Activated naive CD8-positive, alpha-beta T cell (primary cell): ENCODE results near the gene PCDHGA12.
A peak's percentile ranks its signal among the peaks of the same experiment; 100 is the strongest.

Experiments
- H3K27ac Mint-ChIP-seq: one replicate; pipeline ENCODE4 v1.8.0; 2021; ENCODE audit warnings: mixed read lengths
- H3K27me3 Mint-ChIP-seq: one replicate; pipeline ENCODE4 v1.8.0; 2021; ENCODE audit warnings: mixed read lengths
- H3K36me3 Mint-ChIP-seq: one replicate; pipeline ENCODE4 v1.8.0; 2021; ENCODE audit warnings: mixed read lengths
- H3K4me1 Mint-ChIP-seq: one replicate; pipeline ENCODE4 v1.8.0; 2021; ENCODE audit warnings: low read depth, mixed read lengths
- H3K4me3 Mint-ChIP-seq: one replicate; pipeline ENCODE4 v1.8.0; 2021; ENCODE audit warnings: mild to moderate bottlenecking, mixed read lengths
- H3K9me3 Mint-ChIP-seq: one replicate; pipeline ENCODE4 v1.8.0; 2021; ENCODE audit warnings: low read depth, mixed read lengths

The PCDHGA12 gene

GRCh38 chr5:141475625-141476131, 45.4 kb downstream of the PCDHGA12 start, which contains the start of gene PCDHGC3:
PCDHGC3 (plus strand) TSS chr5:141475966; CDS start chr5:141476117, 151 bp downstream.
- no peaks in the 10 kb centered on the region for H3K9me3 Mint-ChIP-seq
- H3K27me3 Mint-ChIP-seq = peaks cover 42% of the 10 kb centered on the region
- no peak within 1 kb of the TSS for H3K27ac Mint-ChIP-seq
- H3K4me1 Mint-ChIP-seq = peaks cover 25% of the 10 kb centered on the region
- H3K4me3 Mint-ChIP-seq = peak within 1 kb of the TSS; percentile 94
- no peaks in the 10 kb centered on the region for H3K36me3 Mint-ChIP-seq

GRCh38 chr5:141476132-141476911, 46.0 kb downstream of the PCDHGA12 start:
- Mint-ChIP-seq H3K27me3 (peaks cover 42% of the 10 kb centered on the region), H3K36me3 (no peaks in the 10 kb centered on the region), H3K27ac (no peak overlapping the region), H3K4me3 (peak overlapping the region; percentile 94), H3K4me1 (peaks cover 25% of the 10 kb centered on the region), H3K9me3 (no peaks in the 10 kb centered on the region)

- Mint-ChIP-seq H3K4me1 (peaks cover 25% of the 10 kb centered on the region), H3K27ac (no peak overlapping the region), H3K36me3 (no peaks in the 10 kb centered on the region), H3K27me3 (peaks cover 44% of the 10 kb centered on the region), H3K4me3 (peak overlapping the region; percentile 94), H3K9me3 (no peaks in the 10 kb centered on the region)
These were observed 46.8 kb downstream of the PCDHGA12 start for GRCh38 chr5:141477044-141477575.

- Mint-ChIP-seq H3K36me3 (no peaks in the 10 kb centered on the region), H3K9me3 (no peaks in the 10 kb centered on the region), H3K4me3 (no peak overlapping the region), H3K27ac (no peak overlapping the region), H3K4me1 (peaks cover 25% of the 10 kb centered on the region), H3K27me3 (peaks cover 49% of the 10 kb centered on the region)
These were observed 47.5 kb downstream of the PCDHGA12 start for GRCh38 chr5:141477815-141478214.

GRCh38 chr5:141478321-141478945, 48.1 kb downstream of the PCDHGA12 start:
- Mint-ChIP-seq H3K4me3 (no peak overlapping the region), H3K4me1 (peaks cover 25% of the 10 kb centered on the region), H3K9me3 (no peaks in the 10 kb centered on the region), H3K27me3 (peaks cover 53% of the 10 kb centered on the region), H3K36me3 (no peaks in the 10 kb centered on the region), H3K27ac (no peak overlapping the region)

GRCh38 chr5:141479776-141480175, 49.5 kb downstream of the PCDHGA12 start:
- Mint-ChIP-seq H3K9me3 (no peaks in the 10 kb centered on the region), H3K27ac (no peak overlapping the region), H3K27me3 (peaks cover 63% of the 10 kb centered on the region), H3K4me3 (no peak overlapping the region), H3K4me1 (peaks cover 30% of the 10 kb centered on the region), H3K36me3 (no peaks in the 10 kb centered on the region)
